Amniotic epithelial cell (primary cell): Measurements from ENCODE around the gene DGAT2.

ENCODE experiments used
- DNase-seq: peaks from one replicate; pipeline ENCODE4 v3.0.0-alpha.2; 2010; ENCODE audit warnings: low read depth

The DGAT2 gene

GRCh38 chr11:75801362-75802020, 32.9 kb downstream of the DGAT2 start:
- DNase-seq, result no peak

- no peak for DNase-seq
Measured at GRCh38 chr11:75802021-75802912, 33.7 kb downstream of the DGAT2 start.

- DNase-seq, result peak; percentile 55
Measured at GRCh38 chr11:75802913-75803820, 34.6 kb downstream of the DGAT2 start.

GRCh38 chr11:75809111-75809510, 40.5 kb downstream of the DGAT2 start:
- DNase-seq, result no peak

- no peak for DNase-seq
Measured at GRCh38 chr11:75809991-75810390, 41.4 kb downstream of the DGAT2 start.

DNA sequence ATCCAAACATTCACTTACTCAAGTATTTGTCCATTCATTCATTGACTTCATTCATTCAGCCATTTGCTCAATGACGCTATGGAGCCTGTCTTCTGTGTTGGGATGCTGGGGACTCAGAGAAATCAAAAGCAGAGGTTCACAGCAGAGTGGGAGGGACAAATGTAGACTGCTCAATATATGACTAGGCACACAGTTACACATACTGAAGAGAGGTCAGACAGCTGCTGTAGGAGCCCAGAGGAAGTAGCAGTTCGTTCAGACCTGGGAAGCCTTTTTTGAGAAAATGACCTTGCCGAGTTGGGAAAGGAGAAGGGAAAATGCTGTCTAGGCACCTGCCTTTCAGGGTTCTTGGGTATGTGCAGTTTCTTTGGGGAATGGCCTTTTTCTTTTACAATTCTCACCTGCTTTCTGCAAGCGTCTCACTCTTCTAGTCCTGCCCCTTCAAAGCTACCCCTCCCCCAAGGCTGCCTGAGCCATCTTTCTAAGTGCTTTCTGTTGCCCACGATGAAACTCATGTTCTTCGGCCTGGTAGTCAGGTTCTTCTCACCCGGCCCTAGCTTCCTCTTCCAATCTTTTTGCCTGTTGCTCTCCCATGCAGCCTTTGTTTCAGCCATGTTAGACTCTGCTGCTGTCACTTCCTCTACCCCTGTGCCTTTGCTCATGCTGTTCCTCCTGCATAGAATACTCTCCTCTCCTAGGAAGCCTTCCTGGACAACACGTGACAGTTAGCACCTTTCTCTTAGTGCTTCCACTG, 42.2 kb downstream of the DGAT2 start:
- no peak for DNase-seq

DNA sequence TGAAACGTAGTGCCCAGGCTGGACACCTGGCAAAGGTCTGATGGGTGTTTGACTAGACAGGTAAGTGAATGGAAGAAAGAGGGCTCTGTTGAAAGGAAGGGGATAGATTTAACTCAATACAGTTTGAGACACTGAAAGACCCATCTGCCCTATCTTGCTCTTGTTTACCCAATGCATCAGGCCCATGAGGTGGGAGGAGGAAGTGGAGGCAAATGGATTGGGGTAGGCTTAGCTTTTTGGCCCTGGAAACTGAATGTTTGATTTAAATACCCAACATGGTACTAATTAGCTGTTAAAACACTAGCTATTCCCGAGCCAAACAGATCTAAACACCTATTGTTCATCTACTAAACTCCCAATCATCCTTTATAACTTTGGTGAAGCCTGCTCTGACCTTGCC, 42.9 kb downstream of the DGAT2 start:
- no peak for DNase-seq

- no peak for DNase-seq
Measured at GRCh38 chr11:75812542-75813040, 44.0 kb downstream of the DGAT2 start.

DNA sequence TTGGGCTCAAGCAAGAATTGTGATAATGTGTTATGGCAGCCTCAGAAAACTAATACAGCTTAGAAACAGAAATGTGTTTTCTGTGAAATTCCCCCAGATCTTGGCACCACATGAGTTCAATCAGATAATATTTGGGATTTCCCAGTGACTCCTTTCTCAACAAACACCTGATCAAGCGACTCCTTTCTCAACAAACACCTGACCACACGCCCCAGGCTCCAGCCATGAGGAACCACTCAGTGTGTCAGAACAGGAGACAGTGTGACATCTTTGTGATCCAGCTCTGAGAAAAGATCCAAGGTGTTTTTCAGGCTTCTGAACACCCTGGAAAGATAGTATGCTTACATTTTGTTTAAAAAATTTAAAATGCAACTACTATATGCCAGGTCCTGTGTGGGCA, 44.5 kb downstream of the DGAT2 start:
- no peak for DNase-seq

DNA sequence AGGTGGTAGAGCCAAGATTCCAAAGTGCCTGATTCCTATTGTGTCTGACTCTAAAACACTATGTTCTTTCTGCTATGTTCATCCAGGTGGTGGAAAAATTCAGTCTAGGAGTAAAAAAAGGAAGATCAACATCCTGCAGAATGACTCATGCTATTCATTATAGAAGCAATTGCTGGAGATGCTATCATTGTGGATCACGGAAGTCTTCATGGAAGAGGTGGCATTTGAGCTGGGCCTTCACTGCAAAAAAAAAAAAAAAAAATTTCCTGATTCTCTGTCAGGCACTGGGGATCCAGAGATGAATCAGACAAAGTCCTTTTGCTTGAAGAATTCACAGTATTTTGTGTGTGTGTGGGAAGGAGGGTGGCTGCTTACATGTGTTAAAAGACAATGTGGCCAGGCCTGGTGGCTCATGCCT, 45.1 kb downstream of the DGAT2 start:
- DNase-seq, result no peak

- DNase-seq, result no peak
Measured at GRCh38 chr11:75814363-75814676, 45.7 kb downstream of the DGAT2 start.

GRCh38 chr11:75814677-75815344, 46.2 kb downstream of the DGAT2 start, which contains the start of gene UVRAG:
Gene UVRAG, plus strand, starts transcription at chr11:75815210. Its CDS starts 198 bp downstream, at chr11:75815408.
- peak; percentile 100 for DNase-seq

DNA sequence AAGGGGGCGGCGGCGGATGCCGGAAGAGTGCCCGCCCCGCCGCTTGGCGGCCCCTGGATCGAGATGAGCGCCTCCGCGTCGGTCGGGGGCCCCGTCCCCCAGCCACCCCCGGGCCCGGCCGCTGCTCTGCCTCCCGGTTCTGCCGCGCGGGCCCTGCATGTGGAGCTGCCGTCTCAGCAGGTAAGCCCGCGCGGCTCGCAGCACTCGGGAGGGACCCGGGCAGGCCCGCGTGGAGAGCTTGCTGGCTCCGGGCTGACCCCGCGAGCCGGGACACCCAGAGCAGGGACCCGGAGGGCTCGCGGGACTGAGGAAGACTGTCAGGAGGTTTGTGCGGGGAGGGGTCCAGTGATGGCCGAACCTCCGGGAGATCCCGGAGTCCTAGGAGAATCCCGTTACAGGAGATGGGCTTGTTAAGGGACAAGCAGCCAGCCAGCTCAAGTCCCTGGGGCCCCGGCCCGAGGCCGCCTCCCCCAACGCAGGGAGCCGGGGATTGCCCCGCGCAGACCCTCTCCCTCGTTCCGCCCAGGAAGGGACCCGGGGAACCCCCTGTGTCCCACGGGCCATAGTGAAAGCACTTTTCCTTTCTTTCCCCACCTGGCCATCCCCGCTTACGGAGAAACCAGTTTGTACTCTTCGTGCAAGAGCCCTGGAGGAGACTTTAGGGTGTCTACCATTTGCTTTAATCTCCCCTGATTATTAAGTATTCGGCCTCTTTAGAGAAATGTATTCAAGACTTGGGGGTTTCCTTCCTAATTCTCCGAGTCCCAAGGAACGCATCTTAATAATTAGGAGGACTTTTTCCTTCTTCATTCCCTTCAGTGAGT, 47.0 kb downstream of the DGAT2 start:
- peak; percentile 17 for DNase-seq

- peak; percentile 59 for DNase-seq
Measured at GRCh38 chr11:75816561-75817239, 48.1 kb downstream of the DGAT2 start.

GRCh38 chr11:75820645-75821044, 52.1 kb downstream of the DGAT2 start:
- peak; percentile 78 for DNase-seq

DNA sequence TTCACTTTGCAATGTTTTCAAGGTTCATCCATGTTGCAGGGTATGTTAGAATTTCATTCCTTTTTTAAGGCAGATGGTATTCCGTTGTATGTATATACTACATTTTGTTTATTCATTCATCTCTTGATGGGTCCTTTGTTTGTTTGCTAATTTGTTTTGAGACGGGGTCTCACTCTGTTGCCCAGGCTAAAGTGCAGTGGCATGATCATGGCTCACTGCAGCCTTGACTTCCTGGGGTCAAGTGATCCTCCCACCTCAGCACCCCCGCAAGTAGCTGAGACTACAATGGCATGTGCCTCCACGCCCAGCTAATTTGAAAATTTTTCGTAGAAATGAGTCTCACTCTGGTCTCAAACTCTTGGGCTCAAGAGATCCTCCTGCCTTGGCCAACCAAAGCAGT, 52.6 kb downstream of the DGAT2 start:
- no peak for DNase-seq

GRCh38 chr11:75822541-75822940, 54.0 kb downstream of the DGAT2 start:
- no peak for DNase-seq

GRCh38 chr11:75823415-75823814, 54.8 kb downstream of the DGAT2 start:
- no peak for DNase-seq

DNA sequence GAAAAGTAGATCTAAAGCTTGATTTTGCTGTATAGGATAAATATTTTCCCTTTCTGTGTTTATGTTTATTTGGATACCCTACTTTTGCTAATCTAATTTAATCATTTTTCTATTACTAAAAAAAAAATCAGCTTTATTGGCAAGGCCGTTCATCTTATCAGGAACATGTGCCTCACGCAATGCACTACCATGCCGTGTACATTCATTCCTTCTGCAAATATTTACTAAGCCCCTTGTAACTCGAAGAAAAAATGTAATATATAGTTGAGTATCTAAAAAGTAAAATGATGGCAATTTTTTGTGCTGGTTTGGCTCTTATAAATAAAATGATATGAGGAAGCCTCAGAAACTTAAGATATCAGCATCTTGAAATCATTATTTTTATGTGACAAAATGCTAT, 55.4 kb downstream of the DGAT2 start:
- no peak for DNase-seq
